A375 (cell line): ENCODE data around the gene BPIFB2. TPM values are rescaled to one million over a fixed set of nuclear protein-coding genes. Genes with fewer than 3 reads are reported as not detected.

ENCODE experiments used
- total RNA-seq: library from RNA; depleted of rRNA; stranded (reverse); fragments of >200 nt; shearing (Covaris generic); gene quantifications from 2 replicates; pipeline ENCODE4 v1.2.3, GENCODE V29; 2014; rRNA removed

BPIFB2 gene, protein sequence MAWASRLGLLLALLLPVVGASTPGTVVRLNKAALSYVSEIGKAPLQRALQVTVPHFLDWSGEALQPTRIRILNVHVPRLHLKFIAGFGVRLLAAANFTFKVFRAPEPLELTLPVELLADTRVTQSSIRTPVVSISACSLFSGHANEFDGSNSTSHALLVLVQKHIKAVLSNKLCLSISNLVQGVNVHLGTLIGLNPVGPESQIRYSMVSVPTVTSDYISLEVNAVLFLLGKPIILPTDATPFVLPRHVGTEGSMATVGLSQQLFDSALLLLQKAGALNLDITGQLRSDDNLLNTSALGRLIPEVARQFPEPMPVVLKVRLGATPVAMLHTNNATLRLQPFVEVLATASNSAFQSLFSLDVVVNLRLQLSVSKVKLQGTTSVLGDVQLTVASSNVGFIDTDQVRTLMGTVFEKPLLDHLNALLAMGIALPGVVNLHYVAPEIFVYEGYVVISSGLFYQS
- total RNA-seq, result not detected in 2 replicates

DNA sequence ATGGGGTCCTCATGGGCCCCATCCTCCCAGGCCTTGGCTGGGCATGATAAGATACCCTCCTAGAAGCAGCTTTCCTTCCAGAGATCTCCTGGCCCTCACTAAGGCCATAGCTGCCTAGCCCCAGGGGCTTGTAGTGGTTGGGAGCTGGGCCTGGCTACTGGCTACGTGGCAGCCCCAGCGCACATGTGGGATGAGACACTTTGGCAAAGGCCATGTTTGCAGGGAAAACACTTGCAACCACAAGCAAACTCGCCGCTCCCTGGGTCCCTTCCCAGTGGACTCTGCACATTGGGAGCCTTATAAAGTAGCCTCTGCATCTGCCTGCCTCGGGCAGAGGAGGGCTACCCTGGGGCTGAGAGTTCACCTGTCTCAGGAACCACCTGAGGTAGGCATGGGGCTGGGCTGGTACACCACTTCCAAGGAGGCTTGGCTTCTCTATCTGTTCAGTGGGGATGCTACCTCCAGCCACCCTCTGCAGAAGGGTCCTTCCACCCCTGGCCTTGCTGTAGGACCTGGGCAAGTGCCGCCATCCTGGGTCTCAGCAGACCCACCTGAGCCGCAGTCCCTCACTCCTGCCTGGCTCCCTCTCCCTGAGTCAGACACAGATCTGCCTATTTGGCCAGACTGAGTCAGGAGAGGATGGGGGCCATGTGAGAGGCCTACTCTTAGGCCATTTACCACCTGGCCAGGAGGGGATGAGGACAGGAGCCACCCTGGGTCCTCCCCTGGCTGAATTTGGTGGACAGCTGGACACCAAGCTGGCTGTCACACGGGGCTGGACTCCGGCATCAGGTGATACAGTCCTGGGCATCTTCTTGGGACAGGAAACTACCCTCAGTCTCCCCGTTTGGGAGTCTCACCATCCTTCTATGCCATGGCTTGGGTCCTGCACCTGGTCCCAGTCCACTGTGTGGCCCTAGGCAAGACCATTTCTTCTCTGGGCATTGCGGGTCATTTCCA is at the start of gene BPIFB2:
Gene BPIFB2, plus strand, starts transcription at position 329 of the 960 bp plus-strand sequence. CDS start 871 bp downstream, outside the sequence.

GRCh38 chr20:33004141-33004751 is 3.3 kb upstream of the BPIFB2 start, which contains the start of gene SUN5:
TSS of gene SUN5 (minus strand) at chr20:33004433. CDS start at chr20:33004340, 93 bp downstream.

GRCh38 chr20:33031531-33031930 is 24.0 kb downstream of the BPIFB2 start, which contains the start of gene BPIFB6:
TSS of gene BPIFB6 (plus strand) at chr20:33031648. CDS start at chr20:33031648, 0 bp downstream.

DNA sequence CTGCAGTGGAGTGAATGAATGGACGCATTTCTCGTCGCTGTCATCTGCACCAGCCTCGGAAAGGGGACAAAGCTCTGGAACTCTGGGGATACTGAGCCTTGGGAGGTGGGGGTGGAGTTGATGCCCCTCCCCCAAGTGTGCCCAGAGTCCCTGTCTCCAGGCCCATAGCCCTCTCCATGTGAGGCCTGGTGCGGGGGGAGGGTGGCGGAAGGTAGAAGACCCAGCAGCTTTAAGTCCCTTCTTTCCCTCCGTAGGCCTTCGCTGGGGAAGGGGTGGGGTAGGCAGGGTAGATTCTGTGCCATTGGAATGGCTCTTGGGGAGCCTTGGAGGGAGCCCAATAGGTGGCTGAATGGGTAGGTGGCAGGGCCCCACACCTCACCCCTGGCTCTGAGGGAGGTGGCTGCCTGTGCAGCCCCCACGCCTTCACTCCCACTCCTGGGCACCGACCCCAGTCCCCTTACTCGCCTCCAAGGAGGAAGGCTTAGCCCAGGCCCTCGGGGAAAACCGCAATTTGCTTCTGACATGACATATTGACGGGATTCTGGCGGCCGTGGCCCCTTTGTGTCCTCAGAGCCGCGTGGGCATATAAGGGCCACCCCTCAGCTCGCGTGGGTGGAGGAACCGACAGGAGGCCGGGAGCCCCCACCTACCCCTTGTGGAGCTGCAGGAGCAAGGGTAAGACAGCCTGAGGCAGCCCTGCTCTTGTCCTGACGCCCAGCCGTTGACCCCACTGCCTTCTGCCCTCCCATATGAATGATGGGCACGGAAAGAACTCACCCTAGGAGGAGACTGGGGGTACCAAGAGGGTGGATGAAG is 46.0 kb downstream of the BPIFB2 start, which contains the start of gene BPIFB3:
Gene BPIFB3, plus strand, starts transcription at position 613 of the 816 bp plus-strand sequence. CDS start 1,533 bp downstream, outside the sequence.

Other genes starting within 250 kb of the BPIFB2 start
- 2.8 and 4.1 TPM in 2 replicates for gene DNMT3B, start 245.3 kb upstream of the BPIFB2 start, total RNA-seq
- gene MAPRE1, start 187.8 kb upstream of the BPIFB2 start, total RNA-seq, result 67.4 and 73.3 TPM in 2 replicates
- 0.05 TPM in 1 of 2 replicates, not detected in the other for gene EFCAB8, start 148.8 kb upstream of the BPIFB2 start, total RNA-seq
- gene SUN5, start 3.3 kb upstream of the BPIFB2 start, total RNA-seq, result not detected in 2 replicates
- gene BPIFB6, start 23.9 kb downstream of the BPIFB2 start, total RNA-seq, result not detected in 2 replicates
- not detected in 2 replicates for gene BPIFB3, start 46.2 kb downstream of the BPIFB2 start, total RNA-seq
- gene BPIFB4, start 71.9 kb downstream of the BPIFB2 start, total RNA-seq, result not detected in 2 replicates
- gene BPIFA2, start 160.5 kb downstream of the BPIFB2 start, total RNA-seq, result not detected in 2 replicates
- not detected in 2 replicates for gene BPIFA3, start 209.6 kb downstream of the BPIFB2 start, total RNA-seq
- not detected in 2 replicates for gene BPIFA1, start 228.3 kb downstream of the BPIFB2 start, total RNA-seq